Measurements from ENCODE around the gene GABBR1. TPM values are rescaled to one million over a fixed set of nuclear protein-coding genes. Genes with fewer than 3 reads are reported as not detected.

Gene GABBR1
- 10 to 100 TPM; 19.4 to 30.7 TPM for total RNA-seq

DNA sequence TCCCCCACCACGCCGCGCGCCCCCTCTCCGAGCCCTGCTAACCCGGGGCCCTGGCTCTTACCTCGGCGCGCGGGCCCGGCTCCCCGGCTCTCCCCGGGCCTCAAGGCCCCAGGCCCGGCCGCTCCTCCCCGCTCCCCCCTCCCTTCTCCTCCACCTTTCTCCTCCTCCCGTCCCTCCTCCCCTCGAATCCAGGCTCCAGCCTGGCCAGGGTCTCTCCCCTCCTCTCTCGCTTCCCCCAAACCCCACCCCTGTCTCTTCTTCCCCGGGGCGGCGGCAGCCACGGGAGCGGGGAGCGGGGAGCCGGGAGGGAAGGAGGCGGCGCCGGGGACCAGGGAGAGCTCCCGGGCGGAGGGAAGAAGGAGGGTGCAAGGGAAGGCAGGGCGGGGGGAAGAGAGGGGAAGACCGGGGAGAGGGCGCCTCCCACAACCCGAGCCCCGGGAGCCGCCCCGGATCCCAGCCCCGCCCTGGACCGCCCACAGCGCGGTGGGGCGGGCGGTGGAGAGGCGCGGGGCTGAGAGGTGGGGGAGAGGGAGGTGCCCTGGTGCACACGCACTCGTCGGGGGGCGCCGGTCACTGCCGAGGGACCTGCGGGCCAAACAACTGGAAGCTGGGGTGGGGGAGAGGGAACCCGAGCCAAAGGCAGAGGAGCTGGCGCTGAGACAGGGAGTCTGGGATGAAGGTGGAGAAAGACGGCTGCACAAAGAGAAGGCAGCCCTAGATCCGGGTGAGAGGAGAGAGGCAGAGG lies at the start of gene GABBR1:
Gene GABBR1, minus strand, starts transcription at position 395 of the 745 bp plus-strand sequence. CDS start 798 bp downstream, outside the sequence.
- no peaks in the 10 kb centered on the region for H3K9me3 ChIP-seq
- intact Hi-C loops (cut with DNase I), result no loop called here
- TF ChIP-seq POLR2A (IDR thresholded peaks at IDR 0.05) (peak; percentile 61), POLR2AphosphoS5 (IDR thresholded peaks at IDR 0.05) (peak; percentile 78)
- TF ChIP-seq, protein P1, sequence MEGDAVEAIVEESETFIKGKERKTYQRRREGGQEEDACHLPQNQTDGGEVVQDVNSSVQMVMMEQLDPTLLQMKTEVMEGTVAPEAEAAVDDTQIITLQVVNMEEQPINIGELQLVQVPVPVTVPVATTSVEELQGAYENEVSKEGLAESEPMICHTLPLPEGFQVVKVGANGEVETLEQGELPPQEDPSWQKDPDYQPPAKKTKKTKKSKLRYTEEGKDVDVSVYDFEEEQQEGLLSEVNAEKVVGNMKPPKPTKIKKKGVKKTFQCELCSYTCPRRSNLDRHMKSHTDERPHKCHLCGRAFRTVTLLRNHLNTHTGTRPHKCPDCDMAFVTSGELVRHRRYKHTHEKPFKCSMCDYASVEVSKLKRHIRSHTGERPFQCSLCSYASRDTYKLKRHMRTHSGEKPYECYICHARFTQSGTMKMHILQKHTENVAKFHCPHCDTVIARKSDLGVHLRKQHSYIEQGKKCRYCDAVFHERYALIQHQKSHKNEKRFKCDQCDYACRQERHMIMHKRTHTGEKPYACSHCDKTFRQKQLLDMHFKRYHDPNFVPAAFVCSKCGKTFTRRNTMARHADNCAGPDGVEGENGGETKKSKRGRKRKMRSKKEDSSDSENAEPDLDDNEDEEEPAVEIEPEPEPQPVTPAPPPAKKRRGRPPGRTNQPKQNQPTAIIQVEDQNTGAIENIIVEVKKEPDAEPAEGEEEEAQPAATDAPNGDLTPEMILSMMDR (IDR thresholded peaks at IDR 0.05), result no peak
- H3K27me3 ChIP-seq (replicated peaks; ENCODE audit: insufficient read depth), result no peaks in the 10 kb centered on the region
- peak; percentile 89 for DNase-seq (ENCODE audit: low spot score)
- 1% methylated on average over 56 of the region's 57 CpGs for WGBS
- H3K36me3 ChIP-seq, result no peaks in the 10 kb centered on the region
- peak within 1 kb of the TSS; percentile 82 to 86 for H3K27ac ChIP-seq
- H3K4me1 ChIP-seq (replicated peaks), result no peaks in the 10 kb centered on the region
- H3K4me3 ChIP-seq, result peak within 1 kb of the TSS; percentile 64 to 65

DNA sequence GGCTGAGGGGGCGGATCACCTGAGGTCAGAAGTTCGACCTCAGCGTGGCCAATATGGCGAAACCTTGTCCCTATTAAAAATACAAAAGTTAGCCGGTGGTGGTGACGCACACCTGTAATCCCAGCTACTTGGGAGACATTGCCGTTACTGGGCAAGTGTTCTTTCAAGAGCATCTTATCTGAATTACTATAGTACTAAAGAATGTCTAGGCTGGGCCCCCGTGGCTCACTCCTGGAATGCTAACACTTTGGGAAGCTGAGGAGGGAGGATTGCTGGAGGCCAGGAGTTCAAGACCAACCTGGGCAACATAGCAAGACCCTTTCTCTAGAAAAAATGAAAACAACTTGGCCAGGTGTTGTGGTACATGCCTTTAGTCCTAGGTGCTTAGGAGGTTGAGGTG lies 48.8 kb upstream of the GABBR1 start:
- H3K27ac ChIP-seq, result no peak overlapping the region
- TF ChIP-seq, protein P1 (IDR thresholded peaks at IDR 0.05), result no peak
- TF ChIP-seq POLR2A (IDR thresholded peaks at IDR 0.05), result no peak
- TF ChIP-seq POLR2AphosphoS5 (IDR thresholded peaks at IDR 0.05), result no peak
- no peaks in the 10 kb centered on the region for H3K27me3 ChIP-seq (replicated peaks; ENCODE audit: insufficient read depth)
- DNase-seq (ENCODE audit: low spot score), result no peak
- H3K9me3 ChIP-seq, result no peaks in the 10 kb centered on the region
- H3K4me1 ChIP-seq (replicated peaks), result no peaks in the 10 kb centered on the region
- WGBS, result 87% methylated on average over 8 of the region's 8 CpGs
- intact Hi-C loops (cut with DNase I), result no loop called here
- H3K36me3 ChIP-seq, result no peaks in the 10 kb centered on the region
- H3K4me3 ChIP-seq, result no peak overlapping the region

DNA sequence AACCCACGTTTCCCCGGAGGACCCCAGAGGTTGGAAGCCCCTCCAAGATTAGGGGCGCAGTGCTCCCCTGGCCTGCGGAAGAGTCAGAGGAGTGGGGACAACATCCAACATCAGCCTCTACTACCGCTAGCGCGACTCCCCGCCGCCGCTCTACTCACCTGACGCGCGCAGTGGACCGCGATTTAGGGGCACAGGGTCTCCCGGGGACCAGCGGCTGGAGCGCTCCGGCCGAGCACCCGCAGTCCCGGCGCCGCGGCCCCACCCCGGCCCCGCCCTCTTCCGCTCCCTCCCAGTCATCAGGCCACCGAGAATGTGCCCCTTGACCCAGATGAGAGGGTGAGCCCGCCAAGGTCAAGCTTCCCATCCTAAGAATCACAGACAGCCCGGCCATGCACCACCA lies 47.9 kb upstream of the GABBR1 start, which contains the start of gene ZFP57:
Gene ZFP57, minus strand, starts transcription at position 249 of the 400 bp plus-strand sequence. CDS start 4,149 bp downstream, outside the sequence.
- WGBS, result 61% methylated on average over 31 of the region's 31 CpGs
- no peak within 1 kb of the TSS for H3K27ac ChIP-seq
- H3K4me3 ChIP-seq, result no peak within 1 kb of the TSS
- H3K4me1 ChIP-seq (replicated peaks), result no peaks in the 10 kb centered on the region
- no peak for DNase-seq (ENCODE audit: low spot score)
- intact Hi-C loops (cut with DNase I), result no loop called here
- H3K36me3 ChIP-seq, result no peaks in the 10 kb centered on the region
- H3K9me3 ChIP-seq, result no peaks in the 10 kb centered on the region
- TF ChIP-seq POLR2AphosphoS5 (IDR thresholded peaks at IDR 0.05) (no peak), POLR2A (IDR thresholded peaks at IDR 0.05) (no peak)
- TF ChIP-seq, protein P1 (IDR thresholded peaks at IDR 0.05), result no peak
- no peaks in the 10 kb centered on the region for H3K27me3 ChIP-seq (replicated peaks; ENCODE audit: insufficient read depth)

DNA sequence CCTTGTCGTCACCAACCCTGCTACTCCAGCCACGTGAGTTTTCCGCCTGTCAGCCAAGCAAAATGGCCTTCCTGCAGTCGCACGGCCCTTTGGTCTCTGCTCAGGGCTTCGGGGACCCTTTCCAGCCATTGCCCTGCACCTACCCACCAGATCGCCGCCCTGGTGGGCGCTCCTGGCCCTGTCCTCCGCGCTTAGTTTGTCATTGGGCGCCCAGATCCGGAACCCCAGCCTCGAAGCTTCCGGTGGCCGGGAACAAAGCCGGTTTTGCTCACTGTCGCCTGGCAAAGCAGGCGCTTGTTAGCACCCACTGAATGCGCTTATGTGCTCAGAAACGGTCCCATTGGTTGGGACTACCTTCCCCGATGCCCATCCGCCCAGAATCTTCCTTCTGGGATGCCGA lies 47.4 kb upstream of the GABBR1 start:
- 84% methylated on average over 24 of the region's 24 CpGs for WGBS
- H3K4me3 ChIP-seq, result no peak overlapping the region

More for the DNA sequence above, 47.4 kb upstream of the GABBR1 start:
- Histone ChIP-seq H3K4me1 (replicated peaks) (no peaks in the 10 kb centered on the region), H3K27me3 (replicated peaks; ENCODE audit: insufficient read depth) (no peaks in the 10 kb centered on the region), H3K36me3 (no peaks in the 10 kb centered on the region), H3K9me3 (no peaks in the 10 kb centered on the region), H3K27ac (no peak overlapping the region)
- intact Hi-C loops (cut with DNase I), result no loop called here
- TF ChIP-seq, protein P1 (IDR thresholded peaks at IDR 0.05), result no peak
- TF ChIP-seq POLR2A (IDR thresholded peaks at IDR 0.05) (no peak), POLR2AphosphoS5 (IDR thresholded peaks at IDR 0.05) (no peak)
- DNase-seq (ENCODE audit: low spot score), result no peak
